Lower leg skin (tissue), 3 donors: ENCODE results near the gene CAMK2A.

Experiments used
- POLR2A ChIP-seq, 2 donors: fragments of 450-650 bp; IDR thresholded peaks; one replicate each; pipeline ENCODE4 v1.6.1; 2016 to 2017; ENCODE audit warnings: antibody characterized with exemption in 2 of 2, mild to moderate bottlenecking in 1 of 2, moderate library complexity in 1 of 2
- TF ChIP-seq, protein P1 (sequence below), 3 donors: fragments of 450-650 bp; IDR thresholded peaks; one replicate each; pipeline ENCODE4 v1.5.1; 2016; ENCODE audit warnings: antibody characterized with exemption in 3 of 3, mild to moderate bottlenecking in 3 of 3, moderate library complexity in 2 of 3

DNA sequence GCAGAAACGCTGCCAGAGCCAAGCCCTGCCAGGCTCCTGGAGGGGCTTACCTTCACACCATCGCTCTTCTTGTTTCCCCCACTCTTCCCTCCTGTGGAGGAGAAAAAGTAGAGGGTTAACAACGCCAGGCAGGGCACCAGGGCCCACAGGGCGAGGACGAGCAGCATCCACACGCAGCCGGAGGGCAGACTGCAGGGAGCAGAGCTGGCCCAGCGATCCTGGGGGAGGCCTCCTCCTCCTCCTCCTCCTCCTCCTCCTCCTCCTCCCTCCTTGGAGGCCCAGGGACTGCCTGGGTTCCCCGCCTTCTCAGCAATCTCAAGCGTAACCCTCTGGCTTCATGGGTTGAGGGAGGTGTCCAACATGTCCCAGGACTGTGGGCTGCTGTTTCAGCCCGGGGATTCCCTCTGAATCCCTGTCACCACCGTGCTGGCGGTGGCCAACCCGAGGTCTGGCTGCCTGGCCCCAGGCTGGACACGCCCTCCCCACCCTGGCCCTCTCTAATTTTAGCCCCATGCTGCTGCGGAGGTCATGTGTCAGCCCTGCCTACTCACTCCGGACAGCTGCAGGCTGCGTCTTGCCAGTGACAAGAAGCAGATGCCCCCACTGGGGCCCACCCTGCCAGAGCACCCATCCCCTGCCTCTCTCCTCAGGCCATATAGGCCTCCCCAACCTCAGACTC, 44.3 kb downstream of the CAMK2A start:
- TF ChIP-seq, protein P1, sequence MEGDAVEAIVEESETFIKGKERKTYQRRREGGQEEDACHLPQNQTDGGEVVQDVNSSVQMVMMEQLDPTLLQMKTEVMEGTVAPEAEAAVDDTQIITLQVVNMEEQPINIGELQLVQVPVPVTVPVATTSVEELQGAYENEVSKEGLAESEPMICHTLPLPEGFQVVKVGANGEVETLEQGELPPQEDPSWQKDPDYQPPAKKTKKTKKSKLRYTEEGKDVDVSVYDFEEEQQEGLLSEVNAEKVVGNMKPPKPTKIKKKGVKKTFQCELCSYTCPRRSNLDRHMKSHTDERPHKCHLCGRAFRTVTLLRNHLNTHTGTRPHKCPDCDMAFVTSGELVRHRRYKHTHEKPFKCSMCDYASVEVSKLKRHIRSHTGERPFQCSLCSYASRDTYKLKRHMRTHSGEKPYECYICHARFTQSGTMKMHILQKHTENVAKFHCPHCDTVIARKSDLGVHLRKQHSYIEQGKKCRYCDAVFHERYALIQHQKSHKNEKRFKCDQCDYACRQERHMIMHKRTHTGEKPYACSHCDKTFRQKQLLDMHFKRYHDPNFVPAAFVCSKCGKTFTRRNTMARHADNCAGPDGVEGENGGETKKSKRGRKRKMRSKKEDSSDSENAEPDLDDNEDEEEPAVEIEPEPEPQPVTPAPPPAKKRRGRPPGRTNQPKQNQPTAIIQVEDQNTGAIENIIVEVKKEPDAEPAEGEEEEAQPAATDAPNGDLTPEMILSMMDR (IDR thresholded peaks at IDR 0.05), result no peak
- TF ChIP-seq POLR2A (IDR thresholded peaks at IDR 0.05), result no peak
